ENCODE results near the gene OR2T4. TPM values are rescaled to one million over a fixed set of nuclear protein-coding genes. Genes with fewer than 3 reads are reported as not detected.

The OR2T4 gene
- polyA plus RNA-seq, 2 of the 4 experiments (the other 2 are of a cell fraction): not detected

DNA sequence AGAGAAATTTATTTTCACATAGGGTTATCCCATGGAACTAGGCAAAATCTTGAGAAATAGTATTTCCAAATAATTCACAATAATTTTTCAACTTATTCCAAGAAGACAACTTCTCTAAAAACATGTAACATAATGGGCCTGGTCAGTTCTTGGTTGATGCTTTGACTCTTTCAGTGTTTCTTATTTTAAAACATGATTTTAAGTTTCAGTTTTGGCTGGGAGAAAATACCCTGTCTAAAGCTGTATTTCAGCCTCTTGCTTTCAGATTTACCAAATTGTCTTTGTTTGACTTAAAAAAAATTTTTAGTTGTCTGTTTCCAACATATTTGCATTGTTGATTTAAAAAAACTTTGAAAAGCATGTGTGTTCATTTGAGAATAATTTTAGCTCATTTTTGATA, 5.1 kb downstream of the OR2T4 start (continued):
- TF ChIP-seq FOSB (CRISPR knock-in tag; IDR thresholded peaks at IDR 0.05) (no peak), RCOR1 (IDR thresholded peaks at IDR 0.05; ENCODE audit: low read depth, low read length) (no peak)

DNA sequence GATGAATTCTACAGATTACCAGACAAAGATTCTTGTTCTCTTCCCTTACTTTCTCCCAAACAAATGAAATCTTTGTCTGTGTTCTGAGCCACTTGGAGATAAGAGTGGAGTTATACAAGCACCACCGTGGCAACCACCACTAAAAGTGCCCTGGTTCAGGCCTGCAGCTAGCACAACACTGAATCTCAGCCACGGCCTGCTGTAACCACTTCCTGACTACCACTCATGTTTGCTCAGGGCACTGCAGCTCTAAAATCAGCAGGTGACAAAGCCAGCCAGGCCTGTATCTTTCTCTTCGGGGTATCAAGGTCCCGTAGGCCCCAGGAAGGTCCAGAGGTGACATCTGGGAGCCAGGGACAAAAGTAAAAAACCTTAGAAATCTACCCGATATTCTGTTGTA, 10.9 kb downstream of the OR2T4 start:
- no peak for TF ChIP-seq CEBPB (IDR thresholded peaks at IDR 0.05)
- TF ChIP-seq FOSB (CRISPR knock-in tag; IDR thresholded peaks at IDR 0.05): no peak
- TF ChIP-seq PHF8 (IDR thresholded peaks at IDR 0.05; ENCODE audit: borderline replicate concordance, low read depth): no peak
- TF ChIP-seq KDM1A (IDR thresholded peaks at IDR 0.05; ENCODE audit: low read depth): no peak
- no peak for TF ChIP-seq MYC (IDR thresholded peaks at IDR 0.05; ENCODE audit: borderline replicate concordance, low read length)
- no peak for TF ChIP-seq KDM5A (IDR thresholded peaks at IDR 0.05)
- TF ChIP-seq, protein P1, sequence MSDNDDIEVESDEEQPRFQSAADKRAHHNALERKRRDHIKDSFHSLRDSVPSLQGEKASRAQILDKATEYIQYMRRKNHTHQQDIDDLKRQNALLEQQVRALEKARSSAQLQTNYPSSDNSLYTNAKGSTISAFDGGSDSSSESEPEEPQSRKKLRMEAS (IDR thresholded peaks at IDR 0.05): no peak
- TF ChIP-seq CHD4 (IDR thresholded peaks at IDR 0.05; ENCODE audit: borderline replicate concordance): no peak
- TF ChIP-seq RAD21 (conservative IDR thresholded peaks at IDR 0.05 in 1 of 2, IDR thresholded peaks at IDR 0.05 in 1 of 2): no peak
- no peak for TF ChIP-seq HEYL (CRISPR knock-in tag; IDR thresholded peaks at IDR 0.05)
- H3K27ac ChIP-seq: no peak overlapping the region
- peaks cover 7% of the 10 kb centered on the region; the same call in 1 of the 3 replicates for H3K9me3 ChIP-seq
- no peak for DNase-seq (ENCODE audit: low read depth in 1 of 2, low spot score in 1 of 2)
- ChIA-PET POLR2A (no interaction called here), CTCF (no interaction called here)
- H3K4me1 ChIP-seq: no peaks in the 10 kb centered on the region
- no peak overlapping the region for H3K4me2 ChIP-seq
- FAIRE-seq: no peak
- no peak overlapping the region for H3K4me3 ChIP-seq
- no peak for ATAC-seq
- 3% methylated on average over 5 of the region's 5 CpGs for WGBS (ENCODE audit: missing lambda C conversion rate)

DNA sequence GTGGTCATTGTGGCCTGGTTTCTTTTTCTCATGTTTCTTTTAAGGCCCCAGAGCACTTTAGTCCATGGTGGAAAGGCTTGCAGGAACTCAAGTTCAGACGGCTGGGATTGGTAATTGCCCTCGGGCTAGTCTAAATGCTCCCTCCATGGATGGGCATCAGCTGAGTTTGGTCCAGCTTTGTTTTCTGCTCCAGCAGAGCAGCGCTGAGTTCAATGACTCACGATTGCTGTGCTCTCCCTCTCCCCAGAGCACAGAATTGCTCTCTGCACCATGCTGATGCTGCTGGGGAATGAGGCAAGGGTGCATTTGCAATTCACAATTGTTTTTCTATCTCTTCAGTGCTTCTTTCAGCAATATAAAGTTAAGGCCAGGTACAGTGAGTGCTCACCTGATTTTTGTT, 12.3 kb downstream of the OR2T4 start:
- Histone ChIP-seq H3K27ac (no peak overlapping the region), H3K9me3 (peaks cover 3% of the 10 kb centered on the region; the same call in 1 of the 3 replicates), H3K4me1 (no peaks in the 10 kb centered on the region), H3K4me2 (no peak overlapping the region), H3K4me3 (no peak overlapping the region)
- CTCF ChIA-PET: no interaction called here
- no peak for DNase-seq (ENCODE audit: low read depth in 1 of 2, low spot score in 1 of 2)
- POLR2A ChIA-PET: no interaction called here
- TF ChIP-seq JUNB (IDR thresholded peaks at IDR 0.05) (no peak), POLR2A (IDR thresholded peaks at IDR 0.05; ENCODE audit: low read length) (no peak), RCOR1 (IDR thresholded peaks at IDR 0.05; ENCODE audit: low read depth, low read length) (no peak), EP300 (IDR thresholded peaks at IDR 0.05) (no peak), ESRRA (IDR thresholded peaks at IDR 0.05; ENCODE audit: borderline replicate concordance, low read length) (no peak), PHF8 (IDR thresholded peaks at IDR 0.05; ENCODE audit: borderline replicate concordance, low read depth) (no peak), FOXS1 (CRISPR knock-in tag; IDR thresholded peaks at IDR 0.05) (no peak)
- TF ChIP-seq, protein P2, sequence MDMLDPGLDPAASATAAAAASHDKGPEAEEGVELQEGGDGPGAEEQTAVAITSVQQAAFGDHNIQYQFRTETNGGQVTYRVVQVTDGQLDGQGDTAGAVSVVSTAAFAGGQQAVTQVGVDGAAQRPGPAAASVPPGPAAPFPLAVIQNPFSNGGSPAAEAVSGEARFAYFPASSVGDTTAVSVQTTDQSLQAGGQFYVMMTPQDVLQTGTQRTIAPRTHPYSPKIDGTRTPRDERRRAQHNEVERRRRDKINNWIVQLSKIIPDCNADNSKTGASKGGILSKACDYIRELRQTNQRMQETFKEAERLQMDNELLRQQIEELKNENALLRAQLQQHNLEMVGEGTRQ (IDR thresholded peaks at IDR 0.05): no peak
- no peak for FAIRE-seq
- WGBS (ENCODE audit: missing lambda C conversion rate): 0% methylated on average over 4 of the region's 4 CpGs
- ATAC-seq: no peak

DNA sequence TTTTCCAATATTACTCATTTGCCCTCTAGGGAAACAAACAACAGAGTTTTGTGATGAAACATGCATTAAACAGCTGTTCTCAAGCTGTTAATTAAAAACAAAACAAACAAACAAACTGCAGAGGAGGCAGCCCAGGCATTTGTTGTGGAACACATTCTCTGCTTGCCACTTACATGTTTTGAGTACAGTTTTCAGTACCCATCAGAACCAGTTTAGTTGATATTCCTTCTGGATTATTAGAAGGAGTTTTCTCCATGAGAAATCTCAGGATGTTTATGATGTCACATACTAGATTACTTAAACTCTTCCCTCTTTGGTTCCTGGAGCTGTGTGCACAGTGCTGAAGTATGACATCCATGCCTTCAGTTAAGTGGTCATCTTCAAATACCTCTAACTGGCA, 14.0 kb downstream of the OR2T4 start, which contains the start of gene OR2T6:
TSS of gene OR2T6 (plus strand) at position 301 of the 400 bp plus-strand sequence. CDS start 11,863 bp downstream, outside the sequence.
- Histone ChIP-seq H3K4me2 (no peak within 1 kb of the TSS), H3K4me3 (no peak within 1 kb of the TSS), H3K27ac (no peak within 1 kb of the TSS), H3K9me3 (peaks cover 2% of the 10 kb centered on the region; the same call in 1 of the 3 replicates), H3K4me1 (no peaks in the 10 kb centered on the region)
- POLR2A ChIA-PET: no interaction called here
- DNase-seq (ENCODE audit: low read depth in 1 of 2, low spot score in 1 of 2) (no peak), ATAC-seq (no peak), FAIRE-seq (no peak)
- CTCF ChIA-PET: no interaction called here
- TF ChIP-seq, protein P3, sequence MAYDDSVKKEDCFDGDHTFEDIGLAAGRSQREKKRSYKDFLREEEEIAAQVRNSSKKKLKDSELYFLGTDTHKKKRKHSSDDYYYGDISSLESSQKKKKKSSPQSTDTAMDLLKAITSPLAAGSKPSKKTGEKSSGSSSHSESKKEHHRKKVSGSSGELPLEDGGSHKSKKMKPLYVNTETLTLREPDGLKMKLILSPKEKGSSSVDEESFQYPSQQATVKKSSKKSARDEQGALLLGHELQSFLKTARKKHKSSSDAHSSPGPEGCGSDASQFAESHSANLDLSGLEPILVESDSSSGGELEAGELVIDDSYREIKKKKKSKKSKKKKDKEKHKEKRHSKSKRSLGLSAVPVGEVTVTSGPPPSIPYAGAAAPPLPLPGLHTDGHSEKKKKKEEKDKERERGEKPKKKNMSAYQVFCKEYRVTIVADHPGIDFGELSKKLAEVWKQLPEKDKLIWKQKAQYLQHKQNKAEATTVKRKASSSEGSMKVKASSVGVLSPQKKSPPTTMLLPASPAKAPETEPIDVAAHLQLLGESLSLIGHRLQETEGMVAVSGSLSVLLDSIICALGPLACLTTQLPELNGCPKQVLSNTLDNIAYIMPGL (CRISPR knock-in tag; IDR thresholded peaks at IDR 0.05; ENCODE audit: borderline replicate concordance): no peak
- TF ChIP-seq, protein P4, sequence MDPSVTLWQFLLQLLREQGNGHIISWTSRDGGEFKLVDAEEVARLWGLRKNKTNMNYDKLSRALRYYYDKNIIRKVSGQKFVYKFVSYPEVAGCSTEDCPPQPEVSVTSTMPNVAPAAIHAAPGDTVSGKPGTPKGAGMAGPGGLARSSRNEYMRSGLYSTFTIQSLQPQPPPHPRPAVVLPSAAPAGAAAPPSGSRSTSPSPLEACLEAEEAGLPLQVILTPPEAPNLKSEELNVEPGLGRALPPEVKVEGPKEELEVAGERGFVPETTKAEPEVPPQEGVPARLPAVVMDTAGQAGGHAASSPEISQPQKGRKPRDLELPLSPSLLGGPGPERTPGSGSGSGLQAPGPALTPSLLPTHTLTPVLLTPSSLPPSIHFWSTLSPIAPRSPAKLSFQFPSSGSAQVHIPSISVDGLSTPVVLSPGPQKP (IDR thresholded peaks at IDR 0.05; ENCODE audit: low read depth, low read length): no peak
- TF ChIP-seq EHF (CRISPR knock-in tag; IDR thresholded peaks at IDR 0.05) (no peak), MYC (IDR thresholded peaks at IDR 0.05; ENCODE audit: borderline replicate concordance, low read length) (no peak), FOSL2 (IDR thresholded peaks at IDR 0.05) (no peak), FOSL2 (CRISPR knock-in tag; IDR thresholded peaks at IDR 0.05) (no peak), BHLHE40 (IDR thresholded peaks at IDR 0.05; ENCODE audit: low read depth, low read length) (no peak), SREBF2 (IDR thresholded peaks at IDR 0.05) (no peak), ZSCAN20 (CRISPR knock-in tag; IDR thresholded peaks at IDR 0.05) (no peak), CBX2 (IDR thresholded peaks at IDR 0.05; ENCODE audit: borderline replicate concordance, low read depth) (no peak), EHMT2 (IDR thresholded peaks at IDR 0.05; ENCODE audit: low read depth) (no peak), SMC3 (IDR thresholded peaks at IDR 0.05) (no peak)
- TF ChIP-seq, protein P5, sequence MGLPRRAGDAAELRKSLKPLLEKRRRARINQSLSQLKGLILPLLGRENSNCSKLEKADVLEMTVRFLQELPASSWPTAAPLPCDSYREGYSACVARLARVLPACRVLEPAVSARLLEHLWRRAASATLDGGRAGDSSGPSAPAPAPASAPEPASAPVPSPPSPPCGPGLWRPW (IDR thresholded peaks at IDR 0.05): no peak
- TF ChIP-seq, protein P6, sequence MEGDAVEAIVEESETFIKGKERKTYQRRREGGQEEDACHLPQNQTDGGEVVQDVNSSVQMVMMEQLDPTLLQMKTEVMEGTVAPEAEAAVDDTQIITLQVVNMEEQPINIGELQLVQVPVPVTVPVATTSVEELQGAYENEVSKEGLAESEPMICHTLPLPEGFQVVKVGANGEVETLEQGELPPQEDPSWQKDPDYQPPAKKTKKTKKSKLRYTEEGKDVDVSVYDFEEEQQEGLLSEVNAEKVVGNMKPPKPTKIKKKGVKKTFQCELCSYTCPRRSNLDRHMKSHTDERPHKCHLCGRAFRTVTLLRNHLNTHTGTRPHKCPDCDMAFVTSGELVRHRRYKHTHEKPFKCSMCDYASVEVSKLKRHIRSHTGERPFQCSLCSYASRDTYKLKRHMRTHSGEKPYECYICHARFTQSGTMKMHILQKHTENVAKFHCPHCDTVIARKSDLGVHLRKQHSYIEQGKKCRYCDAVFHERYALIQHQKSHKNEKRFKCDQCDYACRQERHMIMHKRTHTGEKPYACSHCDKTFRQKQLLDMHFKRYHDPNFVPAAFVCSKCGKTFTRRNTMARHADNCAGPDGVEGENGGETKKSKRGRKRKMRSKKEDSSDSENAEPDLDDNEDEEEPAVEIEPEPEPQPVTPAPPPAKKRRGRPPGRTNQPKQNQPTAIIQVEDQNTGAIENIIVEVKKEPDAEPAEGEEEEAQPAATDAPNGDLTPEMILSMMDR (IDR thresholded peaks at IDR 0.05): no peak

All from A549 (cell line).